ENCODE measurements around the gene AP3M1.
"Not testable (repeated sequence)": the region's sequence is repeated elsewhere in the genome, so short reads cannot be mapped to it uniquely, and the experiment has no call there.

The AP3M1 gene, protein sequence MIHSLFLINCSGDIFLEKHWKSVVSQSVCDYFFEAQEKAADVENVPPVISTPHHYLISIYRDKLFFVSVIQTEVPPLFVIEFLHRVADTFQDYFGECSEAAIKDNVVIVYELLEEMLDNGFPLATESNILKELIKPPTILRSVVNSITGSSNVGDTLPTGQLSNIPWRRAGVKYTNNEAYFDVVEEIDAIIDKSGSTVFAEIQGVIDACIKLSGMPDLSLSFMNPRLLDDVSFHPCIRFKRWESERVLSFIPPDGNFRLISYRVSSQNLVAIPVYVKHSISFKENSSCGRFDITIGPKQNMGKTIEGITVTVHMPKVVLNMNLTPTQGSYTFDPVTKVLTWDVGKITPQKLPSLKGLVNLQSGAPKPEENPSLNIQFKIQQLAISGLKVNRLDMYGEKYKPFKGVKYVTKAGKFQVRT

GRCh38 chr10:74150204-74150989, at the start of gene AP3M1:
Gene AP3M1 (minus strand): TSS chr10:74150828. CDS start chr10:74138379, 12,449 bp downstream.
- DNase-seq: peak; percentile 93

DNA sequence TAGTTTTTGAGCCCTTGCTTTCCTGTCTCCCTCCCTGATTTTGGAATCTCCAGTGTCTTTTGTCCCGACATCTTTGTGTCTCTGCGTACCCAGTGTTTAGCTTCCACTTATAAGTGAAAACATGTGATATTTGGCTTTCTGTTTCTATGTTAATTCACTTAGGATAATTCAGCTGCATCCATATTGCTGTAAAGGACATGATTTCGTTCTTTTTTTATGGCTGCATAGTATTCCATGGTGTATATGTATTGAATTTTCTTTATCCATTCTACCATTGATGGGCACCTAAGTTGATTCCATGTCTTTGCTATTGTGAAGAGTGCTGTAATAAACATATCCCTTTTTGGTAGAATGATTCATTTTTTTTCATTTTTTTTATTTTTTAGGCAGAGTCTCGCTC, 48.7 kb upstream of the AP3M1 start:
- no peak for DNase-seq

DNA sequence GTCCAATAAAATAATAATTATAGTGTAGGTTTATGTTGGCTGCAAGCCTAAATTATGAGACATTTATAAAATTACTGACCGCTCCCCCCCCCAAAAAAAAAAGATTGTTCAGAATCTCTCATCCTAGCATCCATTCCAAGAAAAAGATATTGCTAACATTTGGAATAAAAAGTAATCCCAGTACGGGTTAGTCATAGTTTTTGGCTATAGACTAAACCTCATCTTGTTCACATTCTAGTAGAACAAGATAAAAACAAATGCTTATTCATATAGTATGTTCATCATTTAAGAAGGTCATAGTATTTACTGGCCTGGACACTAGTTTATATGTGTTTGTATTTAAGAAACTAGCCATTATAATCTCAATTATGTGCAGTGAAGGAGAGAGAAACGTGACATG, 44.4 kb upstream of the AP3M1 start:
- DNase-seq: no peak

GRCh38 chr10:74194545-74194944, 43.9 kb upstream of the AP3M1 start:
- DNase-seq: no peak

DNA sequence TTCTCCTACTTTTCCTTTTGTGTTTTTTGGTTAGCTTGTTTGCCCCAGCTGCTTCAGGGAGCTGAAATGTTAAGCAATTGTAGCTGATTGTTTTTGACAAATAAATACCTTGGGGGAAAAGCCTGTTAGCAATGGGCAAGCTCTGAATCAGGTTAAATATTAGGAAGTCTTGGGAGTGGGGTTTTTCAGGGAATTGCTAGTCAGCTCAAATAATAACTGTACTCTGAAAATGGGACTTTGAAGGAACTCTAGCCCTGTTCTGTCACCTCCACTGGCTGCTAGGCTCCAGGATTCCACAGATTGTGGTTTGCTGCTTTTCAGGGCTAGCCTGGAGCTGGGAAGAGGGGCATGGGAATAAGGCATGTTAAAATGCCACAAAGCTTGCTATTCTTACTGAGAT, 39.9 kb upstream of the AP3M1 start:
- no peak for DNase-seq

- no peak for DNase-seq
These were observed 39.4 kb upstream of the AP3M1 start for GRCh38 chr10:74189999-74190421.

DNA sequence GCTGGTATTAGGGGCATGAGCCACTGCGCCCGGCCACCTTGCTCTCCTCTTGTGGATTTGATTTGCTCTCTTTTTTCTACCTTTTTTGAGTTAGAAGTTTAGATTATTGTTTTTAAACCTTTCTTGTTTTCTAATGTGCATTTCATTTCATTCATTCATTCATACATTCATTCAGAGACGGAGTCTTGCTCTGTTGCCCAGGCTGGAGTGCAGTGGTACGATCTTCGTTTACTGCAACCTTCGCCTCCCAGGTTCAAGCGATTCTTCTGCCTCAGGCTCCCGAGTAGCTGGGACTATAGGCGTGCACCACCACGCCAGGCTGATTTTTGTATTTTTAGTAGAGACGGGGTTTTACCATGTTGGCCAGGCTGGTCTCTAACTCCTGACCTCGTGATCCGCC, 38.0 kb upstream of the AP3M1 start:
- DNase-seq: not testable (repeated sequence)

DNA sequence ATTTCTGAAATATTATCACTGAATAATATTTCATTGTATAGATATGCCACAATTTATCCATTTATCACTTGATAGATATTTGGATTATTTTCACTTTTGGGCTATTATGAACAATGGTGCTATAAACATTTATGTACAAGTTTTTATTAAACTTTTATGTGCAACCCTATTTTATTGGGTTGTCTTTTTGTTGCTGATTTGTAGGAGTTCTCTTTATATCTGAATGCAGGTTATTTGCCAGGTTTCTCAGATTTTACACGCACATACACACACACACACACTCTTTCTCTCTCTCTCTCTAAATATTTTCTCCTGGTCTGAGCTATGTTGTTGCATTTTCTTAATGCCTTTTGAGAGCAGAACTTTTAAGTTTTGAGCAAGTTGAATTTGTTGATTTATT, 36.6 kb upstream of the AP3M1 start:
- no peak for DNase-seq

DNA sequence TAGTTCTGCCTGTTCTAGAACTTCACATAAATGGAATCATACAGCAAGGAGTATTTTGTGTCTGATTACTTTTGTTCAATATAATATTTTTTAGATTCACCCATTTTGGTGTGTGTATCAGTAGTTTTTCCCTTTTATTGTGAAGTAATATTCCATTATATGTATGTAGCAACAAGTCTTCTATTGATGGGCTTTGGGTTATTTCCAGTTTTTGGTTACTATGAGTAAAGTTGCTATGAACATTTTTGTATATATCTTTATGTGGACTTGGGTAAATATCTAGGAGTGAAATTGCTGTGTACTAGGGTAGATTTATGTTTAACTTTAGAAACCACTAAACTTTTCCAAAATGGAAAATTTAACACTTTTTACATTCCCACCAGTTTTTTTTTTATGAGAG, 36.0 kb upstream of the AP3M1 start:
- DNase-seq: no peak

- DNase-seq: no peak
These were observed 28.6 kb upstream of the AP3M1 start for GRCh38 chr10:74179111-74179710.

DNA sequence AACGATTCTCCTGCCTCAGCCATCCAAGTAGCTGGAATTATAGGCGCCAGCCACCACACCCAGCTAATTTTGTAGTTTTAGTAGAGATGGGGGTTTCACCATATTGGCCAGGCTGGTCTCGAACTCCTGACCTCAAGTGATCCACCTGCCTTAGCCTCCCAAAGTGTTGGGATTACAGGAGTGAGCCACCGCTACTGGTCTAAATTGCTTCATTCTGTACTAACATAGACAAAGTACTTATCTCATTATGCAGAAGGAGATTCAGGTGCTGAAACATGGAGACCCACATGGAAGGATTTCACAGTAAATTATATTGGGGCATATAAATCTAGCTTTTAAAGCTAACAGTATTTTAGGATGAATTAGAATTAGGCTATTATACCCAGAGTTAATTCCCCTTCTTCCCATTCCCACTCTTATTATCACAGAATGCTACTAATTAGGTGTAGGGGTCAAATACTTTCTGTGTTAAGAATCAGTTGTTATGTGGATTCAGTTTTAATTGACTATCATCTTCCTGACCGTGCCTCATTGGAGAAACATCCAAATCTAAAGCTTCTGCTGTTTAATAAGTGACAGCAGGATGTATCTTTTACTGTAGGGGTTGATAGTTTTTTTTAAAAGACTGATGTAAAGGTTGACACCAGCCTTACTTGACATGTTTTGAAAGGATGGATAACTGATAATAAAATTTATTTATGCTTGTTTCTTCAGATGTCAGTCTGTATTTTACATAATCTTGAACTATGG, 27.6 kb upstream of the AP3M1 start:
- DNase-seq: no peak

GRCh38 chr10:74177140-74177677, 26.6 kb upstream of the AP3M1 start:
- DNase-seq: peak; percentile 83

DNA sequence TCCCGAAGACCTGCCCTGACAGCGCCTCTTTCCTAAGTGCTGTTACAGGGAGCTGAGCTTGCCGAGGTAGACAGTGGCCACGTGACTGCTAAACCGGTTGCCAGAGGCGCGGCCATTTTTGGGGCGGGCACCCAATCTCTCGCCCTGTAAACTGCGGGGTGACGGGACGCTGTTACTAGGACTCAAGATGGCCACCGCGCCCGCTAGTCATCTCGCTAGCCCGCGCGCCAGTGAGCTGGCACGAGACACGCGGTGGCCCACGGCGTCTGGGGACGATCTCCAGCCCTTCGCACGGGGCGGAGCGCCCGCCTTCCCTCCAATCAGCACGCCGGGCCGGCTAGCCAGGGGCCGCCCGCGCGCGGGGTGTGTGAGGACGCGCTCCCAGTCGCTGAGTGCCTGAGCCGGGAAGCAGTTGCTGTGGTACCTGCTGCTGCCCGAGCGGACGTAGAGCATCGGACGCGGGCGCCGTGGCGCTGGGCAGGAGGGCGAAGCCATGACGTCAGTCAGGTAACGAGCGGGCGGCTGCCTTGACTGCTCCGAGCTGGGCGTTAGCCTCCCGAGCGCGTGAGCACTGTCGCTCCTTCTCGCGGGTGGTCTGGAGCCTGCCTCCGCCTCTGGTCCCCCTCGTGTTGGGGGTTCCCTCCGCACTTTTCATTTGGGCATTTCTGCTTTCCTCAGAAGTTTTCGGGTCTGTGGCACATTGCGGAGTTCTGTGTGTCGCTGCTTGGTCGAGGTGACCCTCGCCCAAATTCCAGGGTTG, 25.9 kb upstream of the AP3M1 start:
- DNase-seq: peak; percentile 99

GRCh38 chr10:74175510-74176379, 25.1 kb upstream of the AP3M1 start:
- DNase-seq: no peak

GRCh38 chr10:74174521-74174920, 23.9 kb upstream of the AP3M1 start:
- no peak for DNase-seq

GRCh38 chr10:74171625-74172024, 21.0 kb upstream of the AP3M1 start:
- DNase-seq: no peak

GRCh38 chr10:74167443-74167842, 16.8 kb upstream of the AP3M1 start:
- no peak for DNase-seq

- no peak for DNase-seq
These were observed 14.9 kb upstream of the AP3M1 start for GRCh38 chr10:74165530-74165901.

DNA sequence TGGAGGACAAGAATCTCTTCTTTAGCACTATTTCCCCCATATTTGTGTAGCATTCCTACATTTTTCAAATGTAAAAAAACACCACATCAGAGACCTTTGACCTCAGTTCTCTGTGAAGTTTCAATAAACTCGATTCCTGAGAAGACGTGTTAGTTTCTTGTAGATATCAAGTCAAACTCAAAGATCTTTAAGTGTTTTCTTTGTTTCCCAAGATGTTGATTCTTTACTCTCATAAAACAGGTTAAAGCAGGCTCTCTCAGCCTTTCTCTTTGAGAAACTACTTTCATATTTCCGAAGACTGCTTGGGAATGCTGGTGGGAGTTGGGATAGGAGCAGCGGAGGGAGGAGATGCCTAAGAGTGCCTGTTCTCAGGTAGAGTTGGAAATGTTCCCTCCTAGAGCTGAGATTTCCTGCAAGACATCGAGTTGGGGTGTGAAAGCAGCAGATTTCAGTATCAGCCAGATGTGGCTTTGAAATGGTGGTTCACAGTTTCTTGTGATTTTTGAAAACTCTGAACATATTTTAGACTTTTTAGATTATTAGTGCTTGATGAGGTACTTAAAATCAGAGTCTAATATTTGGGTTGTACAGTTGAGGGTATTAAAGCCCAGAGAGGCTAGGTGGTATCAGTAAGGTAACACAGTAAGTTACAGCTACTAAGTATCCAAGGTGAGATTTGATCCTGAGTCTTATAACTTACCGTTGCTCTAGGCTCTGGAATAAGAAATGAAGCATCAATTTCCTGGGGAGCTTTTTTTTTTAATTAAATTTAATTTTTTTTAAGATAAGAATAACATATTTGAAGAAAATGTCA, 14.3 kb upstream of the AP3M1 start:
- DNase-seq: no peak
